Bronchial epithelial cell (primary cell): ENCODE measurements around the gene DLG1. TPM values are rescaled to one million over a fixed set of nuclear protein-coding genes. Genes with fewer than 3 reads are reported as not detected.
A peak's percentile ranks its signal among the peaks of the same experiment; 100 is the strongest.

Experiments used
- DNase-seq: peaks from one replicate; pipeline ENCODE4 v3.0.0-alpha.2; 2010; ENCODE audit warnings: low read depth
- FAIRE-seq: peaks from 2 replicates; lab custom pipeline; 2011; peaks lifted over from hg19 to GRCh38; lab: Jason Lieb, UNC
- H3K27me3 ChIP-seq: 2 replicates; pipeline ENCODE4 v1.5.1; 2011; ENCODE audit warnings: low read length; ENCODE audit not compliant: control insufficient read depth, insufficient read depth
- H3K36me3 ChIP-seq: 2 replicates; pipeline ENCODE4 v1.5.1; 2011; ENCODE audit warnings: low read length; ENCODE audit not compliant: control insufficient read depth, insufficient read depth
- H3K4me3 ChIP-seq: 2 replicates; pipeline ENCODE4 v1.5.1; 2011; ENCODE audit warnings: mild to moderate bottlenecking, low read depth, low read length, control low read depth
- CTCF ChIP-seq: IDR thresholded peaks from 2 replicates; pipeline ENCODE4 v1.5.1; 2011; ENCODE audit warnings: mild to moderate bottlenecking, moderate library complexity, low read length, control low read depth, inconsistent platforms; ENCODE audit not compliant: insufficient read depth, severe bottlenecking
- total RNA-seq: library from RNA; depleted of rRNA; stranded (reverse); fragments of >200 nt; gene quantifications from 2 replicates; pipeline ENCODE4 v1.2.1, GENCODE V29; 2014

DLG1 gene
- total RNA-seq, 1 donor from 2014 or later = 66.6 TPM

GRCh38 chr3:197298945-197299854 lies 788 bp upstream of the DLG1 start:
- peak; percentile 60 for DNase-seq
- Histone ChIP-seq H3K27me3 (no peaks in the 10 kb centered on the region), H3K36me3 (no peaks in the 10 kb centered on the region), H3K4me3 (peak overlapping the region; percentile 86)
- no peak for FAIRE-seq
- no peak for TF ChIP-seq CTCF

DNA sequence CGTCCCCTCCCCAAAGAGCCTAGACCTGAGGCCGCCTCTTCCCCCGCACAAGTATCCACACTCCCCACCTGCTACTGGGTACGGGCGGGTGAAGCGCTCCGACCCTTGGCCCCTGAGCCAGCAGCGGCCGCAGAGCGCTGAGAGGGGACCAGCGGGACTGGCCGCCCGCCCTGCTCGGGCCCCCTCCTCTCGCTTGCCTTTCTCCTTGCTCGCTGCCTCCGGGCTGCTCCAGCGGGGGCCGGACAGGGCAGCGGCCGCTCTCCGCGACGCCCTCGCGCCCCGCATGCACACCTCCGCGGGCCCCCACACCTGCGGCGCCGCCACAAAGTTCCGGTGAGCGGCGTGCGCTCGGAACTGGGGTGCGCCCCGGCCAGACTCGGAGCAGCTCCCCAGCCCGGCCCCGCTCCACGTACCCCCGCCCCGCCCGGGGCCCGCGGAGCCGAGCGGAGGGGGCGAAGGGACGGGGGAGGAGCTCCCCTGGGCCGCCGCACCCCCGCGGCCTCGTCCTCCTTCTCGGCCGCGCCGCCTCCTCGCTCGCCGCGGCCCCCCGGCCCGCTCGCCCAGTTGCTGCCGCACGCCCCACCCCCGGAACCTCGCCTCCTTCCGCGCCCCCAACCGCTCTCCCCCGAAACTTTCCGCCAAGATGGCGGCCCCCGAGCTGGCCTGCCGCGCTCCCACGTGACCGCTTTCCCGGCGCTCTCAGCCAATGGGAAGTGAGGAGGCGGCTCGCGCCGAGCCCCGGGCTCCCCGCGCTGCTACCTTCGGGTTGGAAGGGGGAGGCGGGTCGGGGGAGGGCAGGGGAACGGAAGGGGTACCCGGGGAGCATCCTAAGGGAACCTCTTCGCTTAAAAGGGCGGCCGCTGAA lies 704 bp downstream of the DLG1 start:
- no peak for FAIRE-seq
- TF ChIP-seq CTCF = no peak

GRCh38 chr3:197297002-197297401 lies 1.4 kb downstream of the DLG1 start:
- FAIRE-seq = no peak
- H3K36me3 ChIP-seq = no peaks in the 10 kb centered on the region
- no peak for TF ChIP-seq CTCF
- peak overlapping the region; percentile 86 for H3K4me3 ChIP-seq
- DNase-seq = no peak
- H3K27me3 ChIP-seq = no peaks in the 10 kb centered on the region

More for the DNA sequence above, 704 bp downstream of the DLG1 start:
- Histone ChIP-seq H3K27me3 (no peaks in the 10 kb centered on the region), H3K4me3 (peak overlapping the region; percentile 86), H3K36me3 (no peaks in the 10 kb centered on the region)
- peak; percentile 70 for DNase-seq

DNA sequence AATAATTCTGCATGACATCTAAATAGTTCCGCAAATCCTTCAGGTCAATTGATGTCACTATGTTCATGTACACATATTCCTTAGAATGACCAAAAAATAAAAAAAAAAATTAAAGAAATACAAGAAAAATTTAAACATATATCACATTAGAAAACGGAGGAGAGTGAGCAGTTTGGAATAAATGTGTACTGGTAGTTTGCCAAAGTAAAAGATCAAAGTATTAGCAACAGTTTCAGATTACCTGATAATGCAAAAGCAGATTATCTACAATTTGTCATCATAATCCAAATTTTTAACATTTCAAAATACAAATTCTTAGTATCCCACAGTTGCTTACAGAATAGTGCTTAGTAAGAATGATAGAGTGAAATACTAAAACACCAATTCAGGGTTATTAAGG lies 1.9 kb downstream of the DLG1 start:
- H3K4me3 ChIP-seq = peak overlapping the region; percentile 86
- H3K27me3 ChIP-seq = no peaks in the 10 kb centered on the region
- no peaks in the 10 kb centered on the region for H3K36me3 ChIP-seq
- TF ChIP-seq CTCF = no peak
- no peak for DNase-seq
- FAIRE-seq = no peak

GRCh38 chr3:197295871-197296270 lies 2.5 kb downstream of the DLG1 start:
- Histone ChIP-seq H3K27me3 (no peaks in the 10 kb centered on the region), H3K4me3 (peak overlapping the region; percentile 86), H3K36me3 (no peaks in the 10 kb centered on the region)
- TF ChIP-seq CTCF = no peak
- DNase-seq (no peak), FAIRE-seq (no peak)
